ENCODE measurements around the gene POLD3.

POLD3 gene

DNA sequence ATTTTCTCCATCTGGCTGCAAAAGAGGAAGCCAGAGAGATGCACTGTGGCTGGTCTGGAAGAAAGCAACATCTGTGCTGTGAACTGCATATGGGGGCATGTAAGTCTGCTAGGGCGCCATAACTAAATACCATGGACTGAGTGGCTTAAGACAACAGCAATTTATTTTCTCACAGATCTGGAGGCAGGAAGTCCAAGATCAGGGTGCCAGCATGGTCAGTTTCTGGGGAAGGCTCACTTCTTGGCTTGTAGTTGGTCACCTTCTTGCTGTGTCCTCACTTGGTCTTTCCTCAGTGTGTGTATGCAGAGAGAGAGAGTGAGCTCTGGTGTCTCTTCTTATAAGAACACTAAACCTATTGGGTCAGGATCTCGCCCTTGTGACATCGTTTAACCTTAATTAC lies 34.9 kb upstream of the POLD3 start:
- no peaks in the 10 kb centered on the region for H3K36me3 ChIP-seq (ENCODE audit: control insufficient read depth, insufficient read depth, low read length)
- no peak for DNase-seq (ENCODE audit: extremely low read depth, insufficient read length)
- H3K27me3 ChIP-seq (replicated peaks; ENCODE audit: control insufficient read depth, insufficient read depth, low read length) = no peaks in the 10 kb centered on the region
- TF ChIP-seq, protein P1, sequence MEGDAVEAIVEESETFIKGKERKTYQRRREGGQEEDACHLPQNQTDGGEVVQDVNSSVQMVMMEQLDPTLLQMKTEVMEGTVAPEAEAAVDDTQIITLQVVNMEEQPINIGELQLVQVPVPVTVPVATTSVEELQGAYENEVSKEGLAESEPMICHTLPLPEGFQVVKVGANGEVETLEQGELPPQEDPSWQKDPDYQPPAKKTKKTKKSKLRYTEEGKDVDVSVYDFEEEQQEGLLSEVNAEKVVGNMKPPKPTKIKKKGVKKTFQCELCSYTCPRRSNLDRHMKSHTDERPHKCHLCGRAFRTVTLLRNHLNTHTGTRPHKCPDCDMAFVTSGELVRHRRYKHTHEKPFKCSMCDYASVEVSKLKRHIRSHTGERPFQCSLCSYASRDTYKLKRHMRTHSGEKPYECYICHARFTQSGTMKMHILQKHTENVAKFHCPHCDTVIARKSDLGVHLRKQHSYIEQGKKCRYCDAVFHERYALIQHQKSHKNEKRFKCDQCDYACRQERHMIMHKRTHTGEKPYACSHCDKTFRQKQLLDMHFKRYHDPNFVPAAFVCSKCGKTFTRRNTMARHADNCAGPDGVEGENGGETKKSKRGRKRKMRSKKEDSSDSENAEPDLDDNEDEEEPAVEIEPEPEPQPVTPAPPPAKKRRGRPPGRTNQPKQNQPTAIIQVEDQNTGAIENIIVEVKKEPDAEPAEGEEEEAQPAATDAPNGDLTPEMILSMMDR (IDR thresholded peaks at IDR 0.05; ENCODE audit: insufficient read depth, low read length, poor library complexity, severe bottlenecking) = no peak
- H3K4me3 ChIP-seq (replicated peaks; ENCODE audit: low read depth, low read length) = no peak overlapping the region

DNA sequence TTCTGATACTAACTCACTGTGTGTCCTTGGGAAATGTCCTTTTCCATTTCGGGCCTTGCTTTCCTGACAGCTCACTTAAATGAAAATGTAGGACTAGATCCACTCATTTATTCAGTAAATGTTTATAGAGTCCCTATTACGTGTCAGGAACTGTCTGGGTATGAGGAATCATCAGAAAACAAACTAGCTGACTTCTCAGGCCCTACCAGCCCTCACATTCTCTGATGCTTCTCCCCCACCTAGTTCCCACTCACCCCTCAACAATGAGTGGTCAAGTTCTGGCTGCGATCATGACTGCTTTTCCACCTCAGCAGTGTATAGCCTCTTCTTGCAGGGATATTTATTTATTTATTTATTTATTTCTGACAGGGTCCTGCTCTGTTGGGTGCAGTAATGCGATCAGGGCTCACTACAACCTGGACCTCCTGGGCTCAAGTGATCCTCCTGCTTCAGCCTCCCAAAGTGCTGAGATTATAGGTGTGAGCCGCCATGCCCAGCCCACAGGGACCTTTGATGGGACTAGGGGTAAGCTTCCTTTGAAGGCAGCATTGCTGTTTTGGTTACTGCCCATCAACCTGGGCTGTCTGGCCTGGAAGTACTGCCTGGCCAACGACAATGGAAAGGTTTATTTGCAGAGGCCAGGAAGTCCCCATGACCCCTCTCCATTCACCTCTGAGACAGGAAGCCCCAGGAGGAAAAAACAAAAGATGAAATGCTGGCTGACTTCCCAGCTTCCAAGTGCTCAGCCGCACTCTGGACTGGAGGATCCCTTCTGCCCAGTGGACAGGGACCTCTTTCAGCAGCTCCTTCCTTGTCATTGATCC lies 33.1 kb upstream of the POLD3 start:
- no peak overlapping the region for H3K4me3 ChIP-seq (replicated peaks; ENCODE audit: low read depth, low read length)
- no peaks in the 10 kb centered on the region for H3K36me3 ChIP-seq (ENCODE audit: control insufficient read depth, insufficient read depth, low read length)
- TF ChIP-seq, protein P1 (IDR thresholded peaks at IDR 0.05; ENCODE audit: insufficient read depth, low read length, poor library complexity, severe bottlenecking) = no peak
- DNase-seq (ENCODE audit: extremely low read depth, insufficient read length) = no peak
- H3K27me3 ChIP-seq (replicated peaks; ENCODE audit: control insufficient read depth, insufficient read depth, low read length) = no peaks in the 10 kb centered on the region

DNA sequence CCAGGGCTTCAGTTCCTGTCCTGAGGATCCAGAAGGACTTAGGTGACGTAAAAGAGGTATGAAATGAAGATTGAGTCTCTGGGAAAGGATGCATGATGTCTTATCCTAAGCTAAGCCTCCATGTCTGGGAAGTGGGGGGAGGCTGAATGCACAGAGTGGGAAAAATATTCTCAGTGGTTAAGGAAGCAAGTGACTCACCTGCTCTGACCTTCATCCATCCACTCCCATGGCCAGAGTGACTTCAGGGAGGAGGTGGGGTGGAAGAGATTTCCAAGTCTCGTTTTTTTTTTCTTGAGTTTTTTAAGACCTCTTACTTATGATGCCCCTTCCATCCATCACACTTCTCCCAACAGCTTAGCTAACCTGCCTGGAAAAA lies 32.5 kb upstream of the POLD3 start:
- no peaks in the 10 kb centered on the region for H3K27me3 ChIP-seq (replicated peaks; ENCODE audit: control insufficient read depth, insufficient read depth, low read length)
- TF ChIP-seq, protein P1 (IDR thresholded peaks at IDR 0.05; ENCODE audit: insufficient read depth, low read length, poor library complexity, severe bottlenecking) = no peak
- H3K4me3 ChIP-seq (replicated peaks; ENCODE audit: low read depth, low read length) = no peak overlapping the region
- no peaks in the 10 kb centered on the region for H3K36me3 ChIP-seq (ENCODE audit: control insufficient read depth, insufficient read depth, low read length)
- DNase-seq (ENCODE audit: extremely low read depth, insufficient read length) = no peak

DNA sequence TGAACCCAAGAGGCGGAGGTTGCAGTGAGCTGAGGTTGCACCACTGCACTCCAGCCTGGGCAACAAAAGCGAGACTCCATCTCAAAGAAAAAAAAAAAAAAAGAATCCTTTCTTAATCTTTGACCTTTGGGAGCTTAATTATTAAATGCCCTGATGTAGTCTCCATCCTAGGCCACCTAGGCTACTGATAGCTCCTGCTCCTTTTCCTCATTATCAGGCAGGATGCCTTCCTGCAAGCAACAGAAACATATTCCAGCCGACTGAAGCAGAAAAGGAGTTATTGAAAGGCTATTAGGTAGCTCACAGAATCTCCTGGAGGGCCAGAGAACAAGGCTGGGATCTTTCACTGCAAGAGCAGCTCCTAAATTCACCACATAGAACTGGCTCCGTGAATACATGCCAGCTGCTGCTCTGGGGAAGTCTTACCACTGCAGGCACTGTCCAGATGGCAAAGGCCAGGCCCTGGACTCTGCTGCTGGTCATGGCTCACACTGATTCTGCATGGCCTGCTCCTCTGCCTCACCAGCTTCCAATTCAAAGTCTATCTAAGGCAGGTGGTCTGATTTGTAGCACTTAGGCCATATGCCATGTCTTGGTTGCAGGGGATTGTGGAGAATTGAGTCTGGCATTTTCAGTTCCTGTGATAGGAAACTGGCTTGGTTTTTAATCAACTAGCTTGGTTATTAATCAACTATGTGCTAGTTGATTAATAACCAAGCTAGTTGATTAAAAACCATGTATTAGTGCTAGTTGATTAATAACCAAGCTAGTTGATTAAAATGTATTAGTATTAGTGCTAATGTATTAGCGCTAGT lies 26.0 kb upstream of the POLD3 start:
- no peaks in the 10 kb centered on the region for H3K36me3 ChIP-seq (ENCODE audit: control insufficient read depth, insufficient read depth, low read length)

DNA sequence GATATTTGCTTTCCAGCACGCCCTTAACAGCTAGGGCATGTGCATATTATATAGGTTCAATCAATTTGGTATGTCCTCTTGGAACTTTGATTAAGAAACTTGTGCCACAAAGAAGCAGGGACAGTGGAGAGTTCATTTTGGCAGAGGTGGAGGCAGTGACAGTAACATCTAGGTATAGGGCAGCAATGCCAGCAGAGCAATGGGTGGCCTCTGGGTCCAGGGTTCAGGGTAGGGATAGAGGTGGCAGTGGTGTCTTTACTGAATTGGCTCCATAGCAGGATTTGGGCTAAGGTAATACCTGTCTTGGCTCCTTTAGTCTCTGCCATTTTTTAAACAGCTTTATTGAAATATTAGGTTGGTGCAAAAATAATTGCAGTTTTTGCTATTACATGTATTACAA lies 24.4 kb upstream of the POLD3 start:
- TF ChIP-seq, protein P1 (IDR thresholded peaks at IDR 0.05; ENCODE audit: insufficient read depth, low read length, poor library complexity, severe bottlenecking) = no peak
- no peaks in the 10 kb centered on the region for H3K36me3 ChIP-seq (ENCODE audit: control insufficient read depth, insufficient read depth, low read length)
- H3K4me3 ChIP-seq (replicated peaks; ENCODE audit: low read depth, low read length) = no peak overlapping the region
- no peaks in the 10 kb centered on the region for H3K27me3 ChIP-seq (replicated peaks; ENCODE audit: control insufficient read depth, insufficient read depth, low read length)
- no peak for DNase-seq (ENCODE audit: extremely low read depth, insufficient read length)

More for the DNA sequence above, 26.0 kb upstream of the POLD3 start:
- no peak for DNase-seq (ENCODE audit: extremely low read depth, insufficient read length)
- Histone ChIP-seq H3K27me3 (replicated peaks; ENCODE audit: control insufficient read depth, insufficient read depth, low read length) (no peaks in the 10 kb centered on the region), H3K4me3 (replicated peaks; ENCODE audit: low read depth, low read length) (no peak overlapping the region)
- TF ChIP-seq, protein P1 (IDR thresholded peaks at IDR 0.05; ENCODE audit: insufficient read depth, low read length, poor library complexity, severe bottlenecking) = no peak

Measured in GM06990 (cell line).